Transverse colon (tissue), 4 donors: ENCODE measurements around the gene SLC6A18.

Experiments
- CTCF ChIP-seq, 5 experiments: fragments of 200-600 bp in 3 of 5; fragments of 450-650 bp in 2 of 5; sonication (generic) in 3 of 5; IDR thresholded peaks; 1 replicate in 2 of 5; 2 replicates in 3 of 5; pipeline ENCODE4 v1.5.1; 2016 to 2017; ENCODE audit warnings: antibody characterized with exemption in 5 of 5, inconsistent platforms in 3 of 5, mild to moderate bottlenecking in 2 of 5, moderate library complexity in 1 of 5
- POLR2A ChIP-seq: fragments of 450-650 bp; IDR thresholded peaks from one replicate; pipeline ENCODE4 v1.6.1; 2016; ENCODE audit warnings: antibody characterized with exemption, mild to moderate bottlenecking, moderate library complexity
- POLR2AphosphoS5 ChIP-seq, 3 donors: sonication (generic); formaldehyde crosslinking; IDR thresholded peaks; one replicate each; pipeline ENCODE4 v1.6.1; 2016; ENCODE audit warnings: antibody characterized with exemption in 3 of 3

- TF ChIP-seq CTCF (IDR thresholded peaks at IDR 0.05): no peak
- TF ChIP-seq POLR2A: no peak
- no peak for TF ChIP-seq POLR2AphosphoS5 (IDR thresholded peaks at IDR 0.05)
Measured at GRCh38 chr5:1189269-1189668, 35.9 kb upstream of the SLC6A18 start.
